NB4 (cell line): Measurements from ENCODE around the gene SLC5A2.

Experiments used
- CTCF ChIP-seq: IDR thresholded peaks from one replicate; pipeline ENCODE4 v1.5.1; 2012; ENCODE audit warnings: low read depth, low read length
- MAX ChIP-seq: IDR thresholded peaks from 2 replicates; pipeline ENCODE4 v1.6.1; 2011; ENCODE audit warnings: low read depth, low read length
- MYC ChIP-seq: IDR thresholded peaks from 2 replicates; pipeline ENCODE4 v1.6.1; 2011; ENCODE audit warnings: low read depth, low read length
- POLR2A ChIP-seq: IDR thresholded peaks from 2 replicates; pipeline ENCODE4 v1.6.1; 2011; ENCODE audit warnings: mild to moderate bottlenecking; ENCODE audit not compliant: insufficient read length; ENCODE audit errors: extremely low read depth

- TF ChIP-seq CTCF (no peak), POLR2A (no peak), MYC (no peak), MAX (no peak)
Measured at GRCh38 chr16:31484491-31485171, 1.7 kb downstream of the SLC5A2 start.
